GM19099 (cell line): Measurements from ENCODE around the gene KCNAB1.

Experiments
- POLR2A ChIP-seq: IDR thresholded peaks from 3 replicates; pipeline ENCODE4 v1.6.1; 2011; ENCODE audit warnings: low read depth; ENCODE audit not compliant: insufficient read length; ENCODE audit errors: extremely low read depth

The KCNAB1 gene

DNA sequence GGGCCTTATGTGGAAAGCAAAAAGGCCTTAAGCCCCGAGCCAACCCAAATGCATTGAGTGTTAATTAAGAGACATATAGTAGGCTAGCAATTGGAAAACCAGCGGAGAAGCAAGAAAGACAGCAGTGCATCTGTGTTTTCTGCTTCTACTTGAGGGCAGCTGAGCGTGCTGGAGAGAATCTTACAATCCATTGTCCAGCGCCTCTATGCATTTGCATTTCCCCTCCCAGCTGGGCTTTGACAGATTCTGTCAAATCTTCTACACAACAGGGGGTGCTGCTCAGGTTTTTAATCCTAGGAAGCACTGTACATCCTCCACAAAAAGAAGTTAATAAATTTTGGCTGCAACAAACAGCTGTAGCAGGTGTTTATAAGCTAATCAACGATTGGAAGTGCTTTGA lies 410.6 kb downstream of the KCNAB1 start:
- TF ChIP-seq POLR2A, result no peak

DNA sequence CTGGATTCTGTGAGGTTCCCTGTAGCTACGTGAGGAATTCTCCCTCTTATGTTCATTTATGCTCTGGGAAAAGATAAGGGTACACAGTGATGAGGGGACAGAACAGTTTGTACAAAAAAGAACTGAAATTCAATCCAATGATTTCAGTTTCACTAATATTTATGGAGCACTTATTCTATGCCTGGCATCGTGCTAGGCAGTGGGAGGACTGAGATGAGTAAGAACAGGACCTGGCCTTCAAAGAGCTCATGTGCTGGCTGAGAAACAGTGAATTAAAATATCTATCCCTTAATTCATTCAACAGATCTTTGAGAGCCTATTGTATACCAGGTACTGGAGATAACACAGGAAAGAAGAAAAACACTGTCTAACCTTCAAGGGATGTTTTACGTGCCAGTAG lies 412.4 kb downstream of the KCNAB1 start:
- no peak for TF ChIP-seq POLR2A

DNA sequence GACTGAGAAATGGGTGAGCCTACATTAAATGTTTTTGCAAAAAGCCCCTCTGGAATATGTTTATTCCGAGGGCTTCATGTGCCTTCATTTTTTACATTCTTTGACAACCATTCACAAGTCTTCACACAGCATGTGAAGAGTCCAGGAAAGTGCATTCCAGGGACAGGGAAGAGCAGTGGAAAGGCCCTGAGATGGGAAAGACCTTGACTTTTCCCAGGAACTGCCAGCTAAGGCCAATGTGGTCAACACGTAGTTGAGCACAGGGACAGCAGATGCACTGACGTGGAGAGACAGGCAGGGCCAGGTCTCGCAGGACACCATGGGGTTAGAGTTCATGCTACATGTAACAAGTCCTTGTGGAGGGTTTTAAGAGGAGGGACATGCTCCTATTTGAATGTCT lies 412.8 kb downstream of the KCNAB1 start:
- TF ChIP-seq POLR2A, result no peak

DNA sequence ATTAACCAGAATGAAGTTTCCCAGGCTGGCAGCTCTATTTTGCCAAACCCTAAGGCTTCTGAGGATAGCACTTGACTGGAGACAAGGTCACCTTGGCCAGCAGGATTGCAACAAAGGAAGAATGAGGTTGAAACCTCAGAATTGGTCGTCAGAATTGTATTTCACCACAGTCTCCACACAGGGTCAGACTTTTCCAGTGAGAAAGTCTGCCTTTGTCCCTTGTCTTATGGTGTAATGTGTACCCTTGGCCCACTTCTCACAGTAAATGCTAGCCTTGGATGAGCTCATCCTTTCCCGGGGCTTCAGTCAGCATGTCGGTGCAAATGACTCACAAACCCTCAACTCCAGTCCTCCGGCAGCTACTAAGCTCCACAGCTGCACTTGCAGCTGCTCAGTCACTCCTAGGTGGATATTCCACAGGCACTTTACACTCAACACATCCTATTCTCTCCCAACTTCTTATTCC lies 414.8 kb downstream of the KCNAB1 start:
- no peak for TF ChIP-seq POLR2A

DNA sequence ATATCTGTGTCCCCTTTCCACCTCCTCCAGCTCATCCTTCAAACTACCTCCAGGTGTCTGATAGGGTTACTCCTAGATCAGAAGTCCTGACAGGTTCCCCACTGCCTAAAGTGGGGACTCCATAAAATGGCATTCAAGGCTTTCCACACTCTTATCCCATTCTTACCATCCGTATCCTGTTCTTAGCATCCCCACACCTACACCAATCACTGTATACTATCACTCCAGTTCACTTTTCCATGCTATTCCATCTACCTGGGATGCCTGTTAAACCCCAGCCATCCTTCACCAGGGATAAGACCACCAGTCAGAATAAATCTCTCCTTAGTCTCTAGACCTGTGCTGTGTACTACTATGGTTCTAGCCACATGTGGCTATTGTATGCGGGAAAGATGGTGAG lies 415.4 kb downstream of the KCNAB1 start:
- no peak for TF ChIP-seq POLR2A

DNA sequence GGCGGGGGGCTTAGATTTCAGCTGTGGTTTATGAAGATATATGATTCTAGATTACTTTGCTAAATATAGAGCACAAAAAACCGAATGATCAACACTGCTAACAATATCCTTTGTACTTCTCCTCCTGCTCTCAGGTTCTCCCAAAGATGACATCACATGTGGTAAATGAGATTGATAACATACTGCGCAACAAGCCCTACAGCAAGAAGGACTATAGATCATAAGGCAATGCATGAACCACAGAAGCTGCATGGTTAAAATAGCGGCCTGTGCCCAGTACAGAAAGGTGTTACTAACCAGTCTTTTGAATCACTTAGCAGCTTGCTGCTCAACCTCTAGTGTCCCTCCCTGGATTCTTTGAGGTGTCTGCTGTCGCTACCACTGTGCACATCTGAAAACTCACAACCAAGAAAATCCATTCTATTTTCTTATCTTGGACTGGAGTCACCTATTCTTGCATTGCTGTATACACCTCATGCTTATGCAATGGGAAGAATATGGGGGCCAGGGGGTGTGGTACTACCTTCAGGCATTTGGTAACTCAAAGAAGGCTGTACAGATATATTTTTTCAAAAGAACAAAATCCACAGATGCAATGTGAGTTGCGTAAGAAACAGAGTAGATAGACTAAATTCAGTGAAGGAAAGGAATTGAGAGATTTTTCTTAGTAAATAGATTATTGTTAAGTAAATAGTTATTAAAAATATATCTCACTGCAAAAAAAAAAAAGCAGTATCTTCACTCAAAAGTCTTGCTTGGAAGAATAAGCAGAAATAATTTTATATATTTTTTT lies 416.3 kb downstream of the KCNAB1 start:
- TF ChIP-seq POLR2A, result no peak

DNA sequence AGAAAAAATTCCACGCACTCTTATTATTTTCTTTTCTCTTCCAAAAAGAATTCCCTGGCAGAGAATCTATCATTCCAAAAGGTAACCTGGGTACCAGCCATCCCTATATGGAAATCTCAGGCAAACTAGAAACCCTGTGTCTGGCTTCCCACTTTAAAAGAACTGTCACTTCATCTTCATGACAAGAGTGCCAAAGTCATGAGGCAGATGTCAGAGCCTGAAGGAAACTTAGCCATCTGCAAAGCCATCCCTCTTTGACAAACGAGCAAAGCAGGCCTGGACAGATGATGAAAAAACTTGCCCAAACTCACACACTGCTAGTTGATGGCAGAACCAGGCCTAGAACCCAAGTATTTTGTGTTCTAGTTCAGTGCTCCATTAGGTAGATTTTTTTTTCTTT lies 418.7 kb downstream of the KCNAB1 start:
- TF ChIP-seq POLR2A, result no peak

DNA sequence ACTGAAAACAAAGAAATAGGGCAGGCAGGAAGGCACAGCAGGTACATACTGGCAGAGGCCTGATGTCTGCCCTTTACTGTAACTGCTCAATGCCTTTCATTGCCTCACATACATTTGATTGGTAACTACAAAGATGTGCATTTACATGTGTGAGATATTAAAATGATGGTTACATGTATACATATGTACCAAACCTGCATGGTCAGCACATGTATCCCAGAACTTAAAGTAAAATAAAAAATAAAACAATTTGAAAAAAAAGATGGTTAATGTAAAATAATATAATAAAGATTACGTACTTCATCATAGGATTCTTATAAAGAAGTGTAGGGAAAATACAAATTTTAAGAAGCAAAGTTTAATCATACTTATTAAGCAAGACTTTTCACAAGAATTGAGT lies 419.4 kb downstream of the KCNAB1 start:
- no peak for TF ChIP-seq POLR2A

DNA sequence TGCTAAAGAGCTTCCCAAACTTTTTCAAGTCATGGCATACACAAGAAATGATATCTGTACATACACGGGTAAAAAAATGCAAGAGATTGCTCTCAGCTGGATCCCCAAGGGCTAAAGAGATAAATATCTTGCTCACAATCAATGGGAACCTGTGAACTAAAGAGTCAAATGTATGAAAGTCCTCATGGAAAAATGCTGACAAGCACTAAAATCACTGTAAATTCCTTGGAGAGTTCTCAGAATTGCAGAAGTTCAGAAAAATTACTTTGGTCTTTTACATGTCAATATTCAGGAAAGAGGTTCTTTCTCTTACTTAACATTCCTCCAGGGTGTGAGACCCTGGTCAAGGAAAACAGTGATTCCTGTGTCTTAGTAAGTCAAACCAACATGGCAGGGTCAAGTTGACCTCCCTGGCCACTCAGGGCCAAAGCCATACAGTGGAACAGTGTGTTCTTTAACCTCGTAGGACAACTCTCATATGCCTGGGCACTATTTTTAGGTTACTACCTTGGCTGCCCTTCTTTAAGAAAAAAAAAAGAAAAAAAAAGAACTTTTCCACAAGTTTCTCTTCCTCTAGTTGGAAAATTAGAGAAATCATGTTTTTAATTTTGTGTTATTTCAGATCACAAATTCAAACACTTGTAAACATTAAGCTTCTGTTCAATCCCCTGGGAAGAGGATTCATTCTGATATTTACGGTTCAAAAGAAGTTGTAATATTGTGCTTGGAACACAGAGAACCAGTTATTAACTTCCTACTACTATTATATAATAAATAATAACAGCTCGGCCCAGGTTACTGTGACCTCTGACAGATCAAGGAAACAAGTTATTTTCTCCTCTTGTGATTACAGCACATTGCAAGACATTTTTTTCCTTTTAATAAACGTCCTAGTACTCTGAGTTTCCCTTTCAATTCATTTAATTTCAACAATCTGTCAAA lies 422.0 kb downstream of the KCNAB1 start:
- TF ChIP-seq POLR2A, result no peak

DNA sequence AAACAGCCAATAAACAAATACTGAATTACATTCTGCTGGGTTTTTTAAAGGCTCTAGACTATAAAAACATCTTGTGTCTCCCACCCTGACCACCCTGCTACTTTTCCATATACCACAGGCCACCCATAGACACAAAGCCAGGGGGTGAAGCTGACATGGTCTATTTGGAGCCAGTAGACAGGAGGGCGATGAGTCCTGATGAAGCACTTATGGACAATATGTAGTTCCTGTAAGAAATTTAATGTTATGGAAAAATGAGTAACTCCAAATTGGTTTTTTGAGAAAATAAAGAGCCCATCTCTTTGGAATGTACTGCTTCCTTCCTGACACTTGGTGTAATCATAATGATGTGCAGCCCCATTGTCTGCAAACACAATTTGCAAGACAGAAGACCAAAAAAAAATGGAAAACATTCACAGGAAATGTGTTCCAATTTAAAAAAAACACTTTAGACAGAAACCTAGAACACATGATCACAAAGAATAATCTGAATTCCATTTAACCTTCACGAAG lies 422.7 kb downstream of the KCNAB1 start:
- no peak for TF ChIP-seq POLR2A

DNA sequence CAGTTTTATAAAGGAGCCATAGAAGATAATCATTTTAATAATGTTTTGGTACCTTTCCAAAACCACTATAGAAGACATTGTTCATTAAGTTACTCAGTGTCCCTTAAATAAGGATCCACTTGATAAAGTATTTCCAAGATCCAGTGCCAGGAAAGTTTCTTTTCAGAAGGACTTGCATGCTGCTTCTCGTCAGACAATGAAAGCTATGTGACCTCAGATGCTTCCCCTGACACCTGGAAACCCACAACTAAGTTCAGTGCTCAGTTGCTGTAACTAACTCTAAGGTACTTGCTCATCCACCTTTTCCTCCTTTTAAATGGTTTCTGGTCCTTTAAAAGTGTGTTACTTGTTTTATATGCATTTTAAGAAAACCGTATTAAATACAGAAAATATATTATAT lies 427.3 kb downstream of the KCNAB1 start:
- TF ChIP-seq POLR2A, result no peak

DNA sequence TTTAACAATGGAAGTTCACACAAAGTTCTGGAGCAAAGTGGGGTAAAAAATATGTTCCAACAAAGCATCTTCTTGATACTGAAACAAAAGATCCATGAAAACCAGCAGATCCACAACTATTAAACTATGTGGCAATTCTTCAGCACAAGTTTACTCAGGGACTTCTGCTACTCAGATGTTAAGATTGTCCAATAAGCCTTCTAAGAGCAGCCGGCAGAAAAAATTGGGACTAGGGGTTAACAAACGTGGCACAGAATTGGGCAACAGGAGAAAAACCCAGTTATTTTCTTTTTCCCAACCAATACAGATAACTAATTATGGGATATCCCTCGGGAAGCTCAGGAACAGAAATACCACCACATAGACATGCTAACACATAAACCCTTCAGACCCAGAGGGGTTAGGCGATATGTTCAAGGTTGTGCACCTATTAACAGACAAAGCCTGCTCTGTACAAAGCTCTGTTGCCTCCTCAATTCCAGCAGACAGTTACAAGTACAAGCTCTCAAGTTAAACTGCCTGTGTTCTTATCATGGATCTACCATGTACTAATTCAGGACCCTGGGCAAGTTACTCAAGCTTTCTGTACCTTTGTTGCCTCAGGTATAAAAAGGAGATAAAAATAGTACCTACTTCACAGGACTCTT lies 427.8 kb downstream of the KCNAB1 start:
- no peak for TF ChIP-seq POLR2A

DNA sequence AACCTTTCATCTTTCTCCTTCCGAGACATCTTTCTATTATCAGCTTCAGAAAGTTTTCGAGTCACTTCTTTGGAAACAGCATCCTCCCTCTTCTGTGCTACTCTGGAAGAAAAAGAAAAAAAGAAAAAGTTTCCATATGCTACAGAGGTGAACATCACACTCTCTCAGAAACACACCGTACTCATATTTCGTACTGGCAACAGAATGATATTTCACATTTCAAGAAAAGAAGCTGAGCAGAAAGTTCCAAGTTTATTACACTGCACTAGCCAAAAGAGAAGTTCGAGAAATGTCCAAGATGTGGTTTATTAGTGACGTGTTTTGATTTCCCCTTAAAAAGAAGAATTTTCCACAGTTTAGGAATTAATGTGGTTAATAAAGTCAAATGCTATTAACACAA lies 428.5 kb downstream of the KCNAB1 start:
- TF ChIP-seq POLR2A, result no peak

DNA sequence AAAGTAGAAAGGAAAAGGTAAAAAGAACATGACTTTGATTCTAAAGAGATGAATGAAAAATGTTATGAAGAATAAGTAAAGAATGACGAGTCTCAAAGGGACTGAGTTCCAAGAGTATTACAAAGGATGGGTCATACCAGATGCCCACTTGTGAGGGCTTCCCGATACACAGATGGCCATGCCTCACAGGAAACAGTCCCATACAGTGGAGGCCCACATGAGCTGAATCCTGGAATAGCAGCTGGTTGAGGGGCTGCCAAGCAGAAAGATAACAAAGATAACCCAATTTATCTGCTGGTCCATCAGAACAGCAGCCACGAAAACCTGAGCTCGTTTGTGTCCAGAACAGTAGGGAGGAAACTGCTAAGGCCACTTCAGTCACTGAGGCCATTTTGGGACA lies 430.9 kb downstream of the KCNAB1 start:
- no peak for TF ChIP-seq POLR2A

DNA sequence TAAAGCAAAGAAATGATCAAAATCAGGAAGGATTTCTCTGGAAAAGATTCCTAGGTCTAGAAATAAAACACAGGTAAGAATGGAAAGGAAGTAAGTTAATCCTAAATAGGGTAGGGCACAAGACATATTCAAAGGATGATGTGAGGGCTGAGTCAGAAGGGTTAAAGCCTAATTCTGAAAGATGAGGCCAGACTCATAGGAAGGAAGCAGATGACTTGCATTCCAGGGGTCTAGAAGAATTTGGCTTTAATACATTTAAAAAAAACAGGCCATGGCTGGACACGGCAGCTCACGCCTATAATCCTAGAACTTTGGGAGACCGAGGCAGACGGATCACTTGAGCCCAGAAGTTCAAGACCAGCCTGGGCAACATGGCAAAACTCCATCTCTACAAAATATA lies 431.4 kb downstream of the KCNAB1 start:
- no peak for TF ChIP-seq POLR2A
